NCI-H2029 (cell line): ENCODE results near the gene METTL24.

Experiments used
- DNase-seq: peaks from one replicate; lab custom pipeline; 2025; lab: John Stamatoyannopoulos, UW

METTL24 gene

GRCh38 chr6:110334423-110335180 lies 23.5 kb downstream of the METTL24 start:
- no peak for DNase-seq

- DNase-seq, result no peak
Observed at GRCh38 chr6:110332281-110332680, 25.9 kb downstream of the METTL24 start.

- no peak for DNase-seq
Observed at GRCh38 chr6:110331816-110332215, 26.3 kb downstream of the METTL24 start.

- DNase-seq, result no peak
Observed at GRCh38 chr6:110331390-110331789, 26.8 kb downstream of the METTL24 start.

GRCh38 chr6:110329714-110330436 lies 28.3 kb downstream of the METTL24 start:
- no peak for DNase-seq

- DNase-seq, result no peak
Observed at GRCh38 chr6:110329348-110329713, 28.8 kb downstream of the METTL24 start.

GRCh38 chr6:110328259-110328658 lies 29.9 kb downstream of the METTL24 start:
- no peak for DNase-seq

- no peak for DNase-seq
Observed at GRCh38 chr6:110327391-110327790, 30.8 kb downstream of the METTL24 start.

- DNase-seq, result no peak
Observed at GRCh38 chr6:110326609-110327008, 31.5 kb downstream of the METTL24 start.

GRCh38 chr6:110326057-110326456 lies 32.1 kb downstream of the METTL24 start:
- no peak for DNase-seq

- peak; percentile 85 for DNase-seq
Observed at GRCh38 chr6:110325197-110325596, 33.0 kb downstream of the METTL24 start.

- no peak for DNase-seq
Observed at GRCh38 chr6:110324548-110324947, 33.6 kb downstream of the METTL24 start.

- DNase-seq, result no peak
Observed at GRCh38 chr6:110323258-110323657, 34.9 kb downstream of the METTL24 start.

GRCh38 chr6:110322874-110323242 lies 35.3 kb downstream of the METTL24 start:
- DNase-seq, result no peak

GRCh38 chr6:110322151-110322873 lies 35.8 kb downstream of the METTL24 start:
- no peak for DNase-seq

- DNase-seq, result no peak
Observed at GRCh38 chr6:110320307-110320706, 37.8 kb downstream of the METTL24 start.

GRCh38 chr6:110319843-110320242 lies 38.3 kb downstream of the METTL24 start:
- no peak for DNase-seq

GRCh38 chr6:110319381-110319780 lies 38.8 kb downstream of the METTL24 start:
- no peak for DNase-seq

- no peak for DNase-seq
Observed at GRCh38 chr6:110318971-110319370, 39.2 kb downstream of the METTL24 start.

GRCh38 chr6:110317646-110318045 lies 40.5 kb downstream of the METTL24 start:
- no peak for DNase-seq

GRCh38 chr6:110317189-110317588 lies 41.0 kb downstream of the METTL24 start:
- DNase-seq, result no peak

- DNase-seq, result no peak
Observed at GRCh38 chr6:110315869-110316398, 42.2 kb downstream of the METTL24 start.
